GM21447 (cell line): ENCODE measurements around the gene TUBG1.
A peak's percentile ranks its signal among the peaks of the same experiment; 100 is the strongest.
"Not testable (repeated sequence)": the region's sequence is repeated elsewhere in the genome, so short reads cannot be mapped to it uniquely, and the experiment has no call there.

Source experiments
- ATAC-seq: cut with Tn5 transposase; IDR thresholded peaks from one replicate; pipeline ENCODE4 v1.9.1; 2021; ENCODE audit not compliant: unreplicated experiment

The TUBG1 gene

DNA sequence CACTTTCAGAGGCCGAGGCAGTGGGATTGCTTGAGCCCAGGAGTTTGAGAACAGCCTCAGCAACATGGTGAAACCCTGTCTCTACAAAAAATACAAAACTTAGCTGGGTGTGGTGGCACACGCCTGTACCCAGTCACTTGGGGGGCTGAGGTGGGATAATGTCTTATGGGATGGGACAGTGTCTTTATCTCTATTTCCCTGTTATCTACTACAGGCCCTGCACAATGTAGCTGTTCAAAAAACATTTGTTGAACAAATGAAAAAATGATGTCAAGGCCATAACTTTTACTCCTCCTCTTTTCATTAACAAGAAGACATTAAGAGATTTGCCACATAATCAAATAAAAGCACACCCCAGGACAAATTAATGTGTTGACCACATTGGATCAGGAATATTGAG lies 13.8 kb downstream of the TUBG1 start:
- no peak for ATAC-seq

DNA sequence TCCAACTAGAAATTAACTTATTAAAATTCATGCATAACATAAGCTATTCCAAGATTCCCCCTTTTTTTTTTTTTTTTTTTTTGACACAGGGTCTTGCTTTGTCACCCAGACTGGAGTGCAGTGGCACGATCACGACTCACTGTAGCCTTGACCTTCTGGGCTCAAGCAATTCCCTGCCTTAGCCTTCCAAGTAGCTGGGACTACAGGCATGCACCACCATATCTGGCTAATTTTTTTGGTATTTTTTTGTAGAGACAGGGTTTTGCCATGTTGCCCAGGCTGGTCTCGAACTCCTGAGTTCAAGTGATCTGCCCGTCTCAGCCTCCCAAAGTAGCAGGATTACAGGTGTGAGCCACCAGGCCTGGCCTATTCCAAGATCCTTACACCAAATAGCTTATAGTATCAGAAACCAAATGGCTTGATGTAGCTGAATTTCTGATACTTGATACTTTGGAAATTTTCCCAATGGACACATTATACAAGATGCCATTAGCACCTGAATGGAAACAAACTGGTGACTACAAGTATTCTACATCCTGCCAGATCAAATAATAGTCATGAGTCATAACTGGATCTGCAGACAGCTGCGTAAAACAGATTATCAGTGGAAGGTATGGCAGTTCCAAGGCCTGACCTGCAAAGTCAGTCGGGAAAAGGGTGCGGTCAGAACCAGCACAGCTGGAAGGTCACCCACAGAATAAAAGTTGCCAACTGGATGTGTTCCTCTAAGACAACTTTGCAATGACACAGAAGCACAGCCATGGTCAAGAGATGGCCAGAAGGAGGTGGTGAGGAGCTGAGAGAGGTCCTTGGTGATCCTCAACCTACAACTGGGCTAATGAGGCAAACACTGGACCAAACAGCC lies 14.5 kb downstream of the TUBG1 start:
- ATAC-seq: no peak

DNA sequence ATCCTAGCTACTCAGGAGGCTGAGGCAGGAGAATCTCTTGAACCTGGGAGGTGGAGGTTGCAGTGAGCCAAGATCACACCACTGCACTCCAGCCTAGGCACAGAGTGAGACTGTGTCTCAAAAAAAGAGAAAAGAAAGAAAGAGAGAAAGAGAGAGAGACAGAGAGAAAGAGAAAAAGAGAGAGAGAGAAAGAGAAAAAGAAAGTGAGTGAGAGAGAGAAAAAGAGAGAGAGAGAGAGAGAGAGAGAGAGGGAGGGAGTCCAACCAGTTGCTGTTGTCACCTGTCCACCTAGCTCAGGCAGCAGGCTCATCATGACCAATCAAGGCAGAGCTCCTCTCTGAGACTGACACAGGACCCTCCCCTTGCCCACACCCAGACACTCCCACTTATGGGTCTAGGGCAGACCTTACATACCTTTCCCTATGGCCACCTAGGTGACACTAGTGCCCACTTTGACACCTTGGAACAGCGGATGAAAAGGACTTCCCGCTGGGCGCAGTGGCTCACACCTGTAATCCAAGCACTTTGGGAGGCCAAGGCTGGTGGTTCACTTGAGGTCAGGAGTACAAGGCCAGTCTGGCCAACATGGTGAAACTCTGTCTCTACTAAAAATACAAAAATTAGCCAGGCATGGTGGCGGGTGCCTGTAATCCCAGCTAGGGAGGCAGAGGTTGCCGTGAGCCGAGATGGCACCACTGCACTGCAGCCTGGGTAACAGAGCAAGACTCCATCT lies 17.7 kb downstream of the TUBG1 start:
- ATAC-seq: not testable (repeated sequence)

DNA sequence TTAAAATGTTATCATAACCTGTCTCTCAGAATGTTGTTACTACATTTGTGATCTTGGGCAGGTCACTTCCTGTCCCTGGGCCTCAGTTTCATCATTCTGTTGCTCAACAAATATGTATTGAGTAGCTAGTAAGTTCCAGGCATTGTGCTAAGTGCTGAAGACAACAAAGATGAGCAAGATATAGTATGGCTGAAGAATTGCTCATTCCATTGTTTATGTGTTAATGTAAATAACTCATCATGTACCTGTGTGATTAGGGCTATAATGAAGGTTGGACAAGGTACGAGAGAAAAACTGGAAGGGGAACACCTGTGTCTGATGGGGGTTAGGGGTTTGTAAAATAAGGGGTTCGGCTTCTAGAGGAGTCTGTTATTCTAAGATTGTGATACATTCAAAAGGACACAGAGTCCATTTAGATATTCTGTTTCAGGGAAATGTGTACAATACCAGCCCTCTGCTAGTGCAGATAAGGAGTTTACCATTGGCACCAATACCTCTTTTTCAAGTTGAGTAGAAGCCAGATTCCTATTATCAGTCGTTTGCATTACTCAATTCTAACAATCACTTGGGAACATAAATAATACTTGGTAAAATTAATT lies 20.0 kb downstream of the TUBG1 start:
- no peak for ATAC-seq

DNA sequence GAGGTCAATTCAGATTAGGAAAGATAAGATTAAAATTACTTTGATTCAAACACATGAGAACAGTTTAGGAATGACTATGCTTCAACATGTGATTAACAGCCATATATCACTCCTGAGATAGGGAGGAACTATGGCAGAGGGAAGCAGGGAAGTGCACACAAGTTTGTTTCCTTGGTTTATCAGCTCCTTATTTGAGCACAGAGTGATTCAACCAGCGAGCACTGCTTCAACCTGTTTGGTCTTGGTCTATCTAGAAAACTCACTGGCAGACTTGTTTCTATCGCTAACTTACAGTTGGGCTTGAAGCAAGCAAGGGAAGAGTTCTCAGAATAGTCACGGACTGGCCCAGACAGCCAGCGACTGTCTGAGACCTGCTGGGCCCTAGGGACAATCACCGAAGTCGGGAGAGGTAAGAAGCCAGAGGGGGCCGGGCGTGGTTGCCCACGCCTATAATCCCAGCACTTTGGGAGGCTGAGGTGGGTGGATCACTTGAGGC lies 23.5 kb downstream of the TUBG1 start:
- ATAC-seq: no peak

DNA sequence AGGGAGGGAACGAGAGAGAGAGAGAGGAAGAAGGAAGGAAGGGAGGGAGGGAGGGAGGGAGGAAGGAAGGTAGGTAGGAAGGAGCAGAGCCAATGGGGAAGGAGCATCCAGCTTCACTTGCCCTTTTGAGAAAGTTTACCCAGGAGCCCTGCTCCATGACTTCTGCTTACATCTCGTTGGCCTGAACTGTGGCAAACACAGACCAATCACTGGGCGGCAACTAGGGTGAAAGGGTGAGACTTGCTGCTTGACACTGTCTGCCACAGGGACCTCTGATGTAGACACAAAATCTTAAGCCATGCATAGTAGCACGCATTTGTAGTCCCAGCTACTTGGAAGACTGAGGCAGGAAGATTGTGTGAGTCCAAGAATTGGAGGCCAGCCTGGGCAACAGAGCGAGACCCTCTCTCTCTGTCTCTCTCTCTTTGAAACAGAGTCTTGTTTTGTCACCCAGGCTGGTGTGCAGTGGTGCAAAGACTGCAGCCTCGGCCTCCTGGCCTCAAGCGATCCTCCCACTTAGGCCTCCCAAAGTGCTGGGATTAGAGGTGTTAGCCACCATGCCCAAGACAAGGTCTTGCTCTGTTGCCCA lies 30.1 kb downstream of the TUBG1 start:
- no peak for ATAC-seq

DNA sequence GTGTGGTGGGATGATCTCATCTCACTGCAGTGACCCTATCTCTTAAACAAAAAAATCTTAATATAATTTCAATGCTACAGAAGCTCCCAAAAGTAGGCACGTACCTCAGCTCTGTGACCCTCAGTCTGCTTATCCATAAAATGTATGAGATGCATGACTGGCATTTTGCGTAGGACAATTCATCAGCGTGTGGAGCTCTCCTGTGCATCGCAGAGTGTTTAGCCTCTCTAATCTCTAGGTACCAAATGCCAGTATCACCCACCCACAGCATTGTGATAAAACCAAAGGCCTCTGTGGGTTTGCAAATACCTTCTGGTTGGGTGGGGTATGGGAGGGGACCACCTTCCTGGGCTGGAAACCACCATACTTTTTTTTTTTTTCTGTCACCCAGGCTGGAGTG lies 30.6 kb downstream of the TUBG1 start:
- ATAC-seq: no peak

DNA sequence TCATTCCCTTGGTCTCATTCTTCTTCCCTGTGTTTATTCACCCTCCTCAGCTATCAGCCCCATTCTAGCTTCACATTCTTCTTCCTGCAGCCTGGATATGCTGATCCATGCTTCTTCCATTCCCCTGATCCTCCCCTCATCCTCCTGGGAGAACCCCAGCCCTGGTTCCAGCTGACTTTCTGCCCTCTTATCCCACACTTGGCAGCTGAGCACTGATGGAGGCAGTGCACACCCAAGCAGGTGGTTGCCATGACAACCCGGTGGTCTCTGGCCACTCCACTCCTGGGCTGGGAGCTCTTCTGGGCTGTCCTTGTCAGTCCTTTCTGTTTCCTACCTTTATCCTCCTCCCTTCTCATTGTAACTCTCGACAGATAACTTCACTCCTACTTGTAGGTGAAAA lies 32.9 kb downstream of the TUBG1 start:
- ATAC-seq: no peak

DNA sequence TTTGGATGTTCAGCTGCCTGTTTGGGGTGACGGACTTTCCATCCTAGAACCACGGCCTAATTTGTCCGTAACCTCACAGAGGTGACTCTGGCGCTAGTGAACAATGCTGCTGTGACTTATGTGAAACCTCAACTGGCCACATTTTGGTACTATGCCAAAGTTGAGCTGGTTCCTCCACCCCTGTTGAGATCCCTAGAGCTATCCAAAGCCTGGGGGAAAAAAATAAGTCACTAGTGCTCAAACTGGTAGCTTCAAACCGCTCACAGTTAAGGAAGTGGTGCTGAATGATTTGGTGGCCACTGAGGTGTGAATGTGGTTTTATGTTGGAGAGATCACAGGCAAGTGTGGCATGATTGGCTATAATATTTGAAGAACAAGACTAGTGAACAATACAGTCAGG lies 38.3 kb downstream of the TUBG1 start:
- no peak for ATAC-seq

DNA sequence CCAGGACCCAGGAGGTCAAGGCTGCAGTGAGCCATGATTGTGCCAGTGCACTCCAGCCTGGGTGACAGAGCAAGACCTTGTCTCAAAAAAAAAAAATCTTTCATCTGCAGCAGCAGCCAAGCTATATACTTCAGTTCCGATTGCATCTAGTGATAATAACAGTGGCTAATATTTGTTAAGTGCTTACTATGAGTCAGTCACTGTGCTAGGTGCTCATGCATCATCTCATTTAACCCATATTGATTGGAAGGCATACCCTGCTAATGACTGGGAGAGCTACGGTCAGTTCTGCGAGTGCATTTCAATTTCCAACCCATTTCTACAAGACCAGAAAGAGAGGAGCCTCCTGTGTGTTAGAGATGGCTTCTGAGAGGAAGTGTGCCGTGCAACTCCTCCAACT lies 41.9 kb downstream of the TUBG1 start:
- ATAC-seq: no peak

DNA sequence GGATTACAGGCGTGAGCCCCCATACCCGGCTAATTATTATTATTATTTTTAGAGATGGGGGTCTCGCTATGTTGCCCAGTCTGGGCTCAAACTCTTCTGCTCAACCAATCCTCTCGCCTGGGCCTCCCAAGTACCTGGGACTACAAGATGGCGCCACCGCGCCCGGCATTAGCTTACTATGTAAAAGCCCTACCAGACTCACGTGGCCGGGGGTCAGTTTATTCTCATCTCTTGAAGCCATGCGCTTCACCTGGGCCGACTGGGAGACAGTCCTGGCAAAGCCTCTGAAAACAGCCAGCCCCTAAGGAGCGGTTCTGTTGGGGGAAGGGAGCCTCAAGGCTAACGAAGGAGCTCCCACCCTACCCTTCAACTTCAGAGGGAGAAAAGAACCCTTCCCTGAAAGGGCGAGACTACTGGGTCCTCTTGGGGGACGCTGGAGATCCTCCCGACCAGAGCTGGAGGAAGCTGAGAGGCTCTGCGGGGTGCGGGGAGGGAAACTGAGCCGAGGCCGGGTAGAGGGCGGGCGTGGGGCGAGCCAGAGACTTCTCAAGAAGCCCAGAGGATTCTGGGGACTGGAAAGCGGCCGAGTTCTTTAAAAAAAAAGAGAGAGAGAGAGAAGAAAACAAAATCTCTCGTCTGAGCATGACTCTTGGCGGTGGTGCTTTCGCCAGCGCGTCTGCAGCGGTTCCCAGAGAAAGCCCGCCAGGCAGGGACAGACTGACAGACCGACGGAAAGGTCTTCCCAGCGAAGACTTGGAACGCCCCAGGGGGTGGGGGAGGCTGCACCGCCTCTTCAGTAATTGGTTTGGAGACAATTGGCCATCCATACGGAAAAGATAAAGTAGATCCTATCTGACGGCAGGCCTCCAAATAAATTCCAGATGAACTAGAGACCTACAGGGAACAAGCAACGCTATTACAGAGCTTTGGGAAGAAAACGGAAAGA lies 44.0 kb downstream of the TUBG1 start:
- ATAC-seq: no peak

DNA sequence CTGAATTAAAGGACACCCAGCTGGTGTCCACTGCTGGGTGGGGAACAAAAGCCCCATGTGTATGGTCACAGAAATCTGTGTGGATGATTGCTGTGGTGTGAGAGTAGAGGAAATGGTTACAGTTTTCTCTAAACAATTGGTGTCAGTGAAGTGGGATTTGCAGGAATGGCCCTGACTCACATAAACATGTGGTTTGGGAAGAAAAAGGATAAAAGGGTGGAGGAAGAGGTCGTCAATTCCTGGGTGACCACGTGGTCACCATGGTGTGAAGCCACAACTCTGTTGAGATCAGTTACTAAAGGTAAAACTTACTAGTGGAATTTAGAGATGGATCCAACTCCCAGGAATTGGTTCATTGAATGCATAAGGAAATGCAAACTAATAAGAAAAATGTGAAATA lies 46.0 kb downstream of the TUBG1 start:
- no peak for ATAC-seq

DNA sequence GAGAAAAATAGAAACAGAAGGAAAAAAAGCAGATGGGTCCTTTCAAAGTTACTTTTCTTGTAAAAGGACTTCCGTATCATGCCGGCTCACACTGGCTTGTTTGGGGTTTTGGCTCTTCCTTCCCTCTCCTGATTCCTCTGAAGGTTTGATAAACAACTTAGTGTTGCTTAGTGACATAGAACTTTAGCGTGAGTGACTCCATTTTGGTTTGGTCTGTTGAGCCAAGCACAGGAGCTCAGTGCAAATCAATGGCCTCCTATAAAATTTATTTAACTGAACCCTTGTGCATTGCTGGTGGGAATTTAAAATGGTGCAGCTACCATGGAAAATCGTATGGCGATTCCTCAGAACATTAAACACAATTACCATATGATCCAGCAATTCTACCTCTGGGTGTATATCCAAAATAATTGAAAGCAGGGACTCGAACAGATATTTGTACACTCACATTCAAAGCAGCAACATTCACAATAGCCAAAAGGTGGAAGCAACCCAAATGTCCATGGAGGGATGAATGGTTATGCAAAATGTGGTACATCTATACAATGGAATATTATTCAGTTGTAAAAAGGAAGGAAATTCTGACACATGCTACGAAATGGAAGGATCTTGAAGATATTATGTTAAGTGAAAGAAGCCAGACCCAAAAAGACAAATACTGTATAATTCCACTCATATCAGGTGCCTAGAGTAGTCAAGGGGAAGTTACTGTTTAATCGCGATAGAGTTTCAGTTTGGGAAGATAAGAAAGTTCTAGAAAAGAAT lies 48.5 kb downstream of the TUBG1 start:
- ATAC-seq: no peak

DNA sequence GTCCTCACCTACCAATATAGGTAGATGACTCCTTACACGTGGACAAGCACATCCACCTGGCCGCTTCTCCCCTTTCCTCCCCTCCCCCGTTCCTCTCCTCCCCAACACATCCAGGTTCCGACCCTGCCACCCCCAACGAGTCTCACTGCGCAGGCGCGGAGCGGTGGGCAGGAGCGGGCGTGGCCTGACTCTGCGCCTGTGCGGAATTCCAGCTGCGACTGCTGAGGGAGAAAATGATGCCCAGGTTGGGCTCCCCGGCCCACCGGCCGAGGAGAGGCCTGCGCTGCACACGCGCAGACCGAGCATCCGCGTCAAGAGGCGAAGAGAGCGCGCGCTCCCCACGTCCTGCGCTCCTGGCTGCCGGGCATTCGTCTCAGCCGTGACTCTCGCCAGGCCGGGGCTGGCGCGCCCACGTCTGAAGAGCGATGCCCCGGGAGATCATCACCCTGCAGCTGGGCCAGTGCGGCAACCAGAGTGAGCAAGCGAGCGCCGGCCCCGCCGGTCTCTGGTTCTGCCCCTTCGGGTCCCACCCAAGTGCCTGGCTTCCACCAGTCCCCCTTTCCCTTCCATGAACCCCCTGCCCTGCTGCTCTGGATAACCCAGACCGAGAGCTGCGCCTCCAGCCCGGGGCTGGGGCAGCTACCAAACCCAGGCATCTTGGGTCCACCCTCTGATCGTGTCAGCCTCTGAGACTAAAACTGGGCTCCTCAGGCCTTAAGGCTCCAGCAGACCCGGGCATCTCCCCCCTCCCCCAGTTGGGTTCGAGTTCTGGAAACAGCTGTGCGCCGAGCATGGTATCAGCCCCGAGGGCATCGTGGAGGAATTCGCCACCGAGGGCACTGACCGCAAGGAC lies 49.8 kb downstream of the TUBG1 start, which contains the start of gene TUBG2:
TSS of gene TUBG2 (plus strand) at position 206 of the 853 bp plus-strand sequence. CDS start at position 426, 220 bp downstream.
- peak; percentile 54 for ATAC-seq

DNA sequence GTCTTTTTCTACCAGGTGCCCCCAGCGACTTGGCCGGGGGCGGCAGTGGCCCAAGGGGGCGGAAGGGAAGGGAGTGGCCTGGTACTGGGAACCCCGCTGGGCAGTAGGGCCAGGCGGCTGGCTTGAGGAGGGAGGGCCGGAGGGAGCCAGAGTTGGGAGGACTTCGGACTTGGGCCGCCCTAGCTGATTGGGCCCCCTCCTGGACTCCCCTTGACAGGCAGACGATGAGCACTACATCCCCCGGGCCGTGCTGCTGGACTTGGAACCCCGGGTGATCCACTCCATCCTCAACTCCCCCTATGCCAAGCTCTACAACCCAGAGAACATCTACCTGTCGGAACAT lies 50.4 kb downstream of the TUBG1 start:
- not testable (repeated sequence) for ATAC-seq

DNA sequence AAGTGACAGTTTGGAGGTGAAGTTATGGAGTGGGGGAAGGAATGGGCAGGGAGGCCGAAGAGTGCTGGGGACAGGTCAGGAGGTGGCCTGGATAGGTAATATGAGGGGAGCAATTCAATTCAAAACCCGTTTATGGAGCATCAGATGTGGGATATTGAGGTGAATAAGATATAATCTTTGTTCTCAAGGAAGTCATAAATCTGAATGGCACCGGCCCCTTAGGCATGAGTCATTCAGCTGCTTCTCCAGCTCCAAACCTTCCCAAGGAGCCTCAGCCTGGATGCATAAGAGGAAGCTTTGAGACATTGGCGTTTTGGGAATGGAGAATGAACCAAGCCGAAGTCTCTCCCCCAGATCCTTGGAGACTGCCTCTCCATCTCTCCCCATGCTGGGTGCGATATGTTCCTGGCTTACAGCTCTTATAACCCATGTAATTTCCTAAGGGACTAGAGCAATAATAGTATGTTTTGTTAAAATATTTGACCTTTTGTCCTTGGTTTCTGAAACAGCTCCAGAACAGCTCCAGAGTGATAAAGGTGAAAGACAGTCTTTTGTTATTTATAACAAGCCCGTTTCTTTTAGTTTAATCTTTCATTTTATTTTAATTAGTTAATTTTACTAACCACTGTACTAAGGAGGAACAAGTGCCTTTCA lies 51.3 kb downstream of the TUBG1 start:
- ATAC-seq: no peak
